Epithelial cell of proximal tubule (primary cell): ENCODE data around the gene TUT1. TPM values are rescaled to one million over a fixed set of nuclear protein-coding genes. Genes with fewer than 3 reads are reported as not detected.

ENCODE experiments used
- DNase-seq: peaks from one replicate; pipeline ENCODE4 v3.0.0-alpha.2; 2011; ENCODE audit warnings: low read depth
- H3K4me3 ChIP-seq: 2 replicates; pipeline ENCODE4 v1.5.1; 2011; ENCODE audit warnings: low read depth, mild to moderate bottlenecking, low read length
- CTCF ChIP-seq: conservative IDR thresholded peaks from 2 replicates; pipeline ENCODE4 v1.5.1; 2012; ENCODE audit warnings: low read depth, mild to moderate bottlenecking, low read length
- total RNA-seq: library from RNA; depleted of rRNA; stranded (reverse); fragments of >200 nt; gene quantifications from 2 replicates; pipeline ENCODE4 v1.2.3, GENCODE V29; 2015

TUT1 gene
- total RNA-seq, 1 donor from 2014 or later, result 10.1 TPM

GRCh38 chr11:62542750-62543567, 48.4 kb downstream of the TUT1 start:
- TF ChIP-seq CTCF, result peak; percentile 88
- peak overlapping the region; percentile 99 for H3K4me3 ChIP-seq
- no peak for DNase-seq

GRCh38 chr11:62542111-62542745, 49.1 kb downstream of the TUT1 start:
- peak overlapping the region; percentile 99 for H3K4me3 ChIP-seq
- no peak for DNase-seq
- TF ChIP-seq CTCF, result no peak

GRCh38 chr11:62540804-62541701, 50.3 kb downstream of the TUT1 start:
- DNase-seq, result no peak
- H3K4me3 ChIP-seq, result peak overlapping the region; percentile 99
- no peak for TF ChIP-seq CTCF

- no peak for DNase-seq
- H3K4me3 ChIP-seq, result peak overlapping the region; percentile 33
- no peak for TF ChIP-seq CTCF
These were observed 51.9 kb downstream of the TUT1 start for GRCh38 chr11:62539238-62539925.

GRCh38 chr11:62538470-62539237, 52.7 kb downstream of the TUT1 start:
- no peak for DNase-seq
- TF ChIP-seq CTCF, result no peak
- peak overlapping the region; percentile 33 for H3K4me3 ChIP-seq
